Fibroblast of lung (primary cell): ENCODE results near the gene EXOC2.

Source experiments
- EZH2 ChIP-seq: IDR thresholded peaks from 2 replicates; pipeline ENCODE4 v1.5.1; 2012; ENCODE audit warnings: low read length, control low read depth, mild to moderate bottlenecking; ENCODE audit errors: missing control alignments
- TF ChIP-seq, protein P1 (sequence below), 2 donors: IDR thresholded peaks in 1 of 2; conservative IDR thresholded peaks in 1 of 2; 1 replicate in 1 of 2; 2 replicates in 1 of 2; pipeline ENCODE4 v1.5.1; 2011 to 2012; ENCODE audit warnings: low read length in 2 of 2, control low read depth in 1 of 2, inconsistent platforms in 1 of 2, low read depth in 1 of 2, mild to moderate bottlenecking in 1 of 2

DNA sequence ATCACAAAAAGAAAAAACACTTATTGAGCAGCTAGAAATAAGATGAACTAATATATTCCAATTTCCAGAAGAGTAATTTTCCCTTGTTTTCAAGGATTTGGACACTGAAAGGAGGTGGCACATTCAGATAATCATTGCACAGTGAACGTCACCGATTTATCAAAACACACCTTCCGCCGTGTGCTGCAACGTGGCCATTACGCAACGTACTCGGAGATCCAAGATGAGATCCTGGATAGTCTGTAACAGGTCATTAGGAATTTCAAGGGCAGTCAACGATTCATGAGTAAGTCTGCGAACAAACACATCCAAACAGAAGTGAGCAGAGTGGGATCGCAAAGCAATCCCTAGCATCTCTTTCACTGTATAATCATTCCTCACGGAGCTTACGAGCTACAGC lies 129.1 kb downstream of the EXOC2 start:
- TF ChIP-seq, protein P1, sequence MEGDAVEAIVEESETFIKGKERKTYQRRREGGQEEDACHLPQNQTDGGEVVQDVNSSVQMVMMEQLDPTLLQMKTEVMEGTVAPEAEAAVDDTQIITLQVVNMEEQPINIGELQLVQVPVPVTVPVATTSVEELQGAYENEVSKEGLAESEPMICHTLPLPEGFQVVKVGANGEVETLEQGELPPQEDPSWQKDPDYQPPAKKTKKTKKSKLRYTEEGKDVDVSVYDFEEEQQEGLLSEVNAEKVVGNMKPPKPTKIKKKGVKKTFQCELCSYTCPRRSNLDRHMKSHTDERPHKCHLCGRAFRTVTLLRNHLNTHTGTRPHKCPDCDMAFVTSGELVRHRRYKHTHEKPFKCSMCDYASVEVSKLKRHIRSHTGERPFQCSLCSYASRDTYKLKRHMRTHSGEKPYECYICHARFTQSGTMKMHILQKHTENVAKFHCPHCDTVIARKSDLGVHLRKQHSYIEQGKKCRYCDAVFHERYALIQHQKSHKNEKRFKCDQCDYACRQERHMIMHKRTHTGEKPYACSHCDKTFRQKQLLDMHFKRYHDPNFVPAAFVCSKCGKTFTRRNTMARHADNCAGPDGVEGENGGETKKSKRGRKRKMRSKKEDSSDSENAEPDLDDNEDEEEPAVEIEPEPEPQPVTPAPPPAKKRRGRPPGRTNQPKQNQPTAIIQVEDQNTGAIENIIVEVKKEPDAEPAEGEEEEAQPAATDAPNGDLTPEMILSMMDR (conservative IDR thresholded peaks at IDR 0.05 in 1 of 2, IDR thresholded peaks at IDR 0.05 in 1 of 2; ENCODE audit: low read depth in 1 of 2, low read length in 2 of 2), result no peak
- TF ChIP-seq EZH2, result no peak
